Medulla oblongata (tissue), 1 donor: Measurements from ENCODE around the gene P2RY11.
A peak's percentile ranks its signal among the peaks of the same experiment; 100 is the strongest.

Source experiments
- DNase-seq: peaks from one replicate; pipeline ENCODE4 v3.0.0-alpha.2; 2015; ENCODE audit errors: extremely low spot score

Gene P2RY11

DNA sequence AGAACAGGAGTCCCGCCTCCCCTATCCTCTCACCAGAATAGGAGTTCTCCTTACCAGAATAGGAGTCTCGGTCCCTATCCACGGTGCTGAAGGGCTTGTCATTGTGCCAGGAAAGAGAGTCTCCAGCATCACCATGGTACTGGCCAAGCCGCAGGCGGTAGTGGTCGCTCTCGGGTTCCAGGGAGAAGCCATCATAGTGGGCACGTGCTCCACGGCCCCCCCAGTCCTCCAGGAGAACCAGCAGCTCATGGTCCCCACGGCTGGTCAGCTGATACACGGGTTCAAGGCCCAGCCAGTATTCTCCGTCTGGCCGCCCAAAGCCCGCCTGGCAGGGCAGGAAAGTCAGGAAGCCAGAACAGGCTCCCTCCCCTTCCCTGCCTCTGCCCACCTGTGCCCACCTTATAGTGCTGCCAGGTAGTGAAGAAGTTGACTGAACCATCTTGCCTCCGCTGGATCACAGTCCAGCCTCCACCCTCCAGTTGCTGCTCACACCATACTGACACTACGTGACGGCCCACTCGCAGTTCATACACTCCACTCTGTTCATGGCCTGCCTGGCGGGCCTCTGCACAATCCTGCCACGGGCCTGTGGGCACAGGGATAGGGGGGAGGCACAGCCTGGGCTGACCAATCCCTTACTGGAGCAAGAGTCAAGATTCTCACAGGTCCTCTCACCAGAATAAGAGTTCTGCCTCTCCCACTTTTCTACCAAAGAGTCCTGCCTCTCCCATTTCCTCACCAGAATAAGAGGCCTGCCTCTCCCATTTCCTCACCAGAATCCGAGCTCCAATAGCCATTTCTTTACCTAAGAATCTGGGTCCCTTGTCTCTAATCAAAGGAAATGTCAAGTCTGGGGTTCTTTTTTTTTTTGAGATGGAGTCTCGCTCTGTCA, 18.0 kb upstream of the P2RY11 start:
- DNase-seq: no peak

DNA sequence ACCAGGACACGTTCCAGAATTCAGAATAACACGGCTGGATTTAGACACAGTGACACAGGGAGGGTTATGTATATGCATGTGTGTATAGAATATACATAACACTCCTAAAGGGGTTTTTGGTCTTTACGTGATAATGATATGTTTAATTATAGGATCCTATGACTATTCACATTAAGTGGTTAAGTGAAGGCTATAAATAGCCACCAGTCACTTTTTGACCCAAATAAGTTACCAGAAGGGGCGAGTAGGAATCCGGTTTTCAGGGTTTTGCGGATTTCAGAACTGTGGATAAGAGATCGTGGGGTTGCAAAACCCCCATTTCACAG, 15.9 kb upstream of the P2RY11 start:
- DNase-seq: no peak

DNA sequence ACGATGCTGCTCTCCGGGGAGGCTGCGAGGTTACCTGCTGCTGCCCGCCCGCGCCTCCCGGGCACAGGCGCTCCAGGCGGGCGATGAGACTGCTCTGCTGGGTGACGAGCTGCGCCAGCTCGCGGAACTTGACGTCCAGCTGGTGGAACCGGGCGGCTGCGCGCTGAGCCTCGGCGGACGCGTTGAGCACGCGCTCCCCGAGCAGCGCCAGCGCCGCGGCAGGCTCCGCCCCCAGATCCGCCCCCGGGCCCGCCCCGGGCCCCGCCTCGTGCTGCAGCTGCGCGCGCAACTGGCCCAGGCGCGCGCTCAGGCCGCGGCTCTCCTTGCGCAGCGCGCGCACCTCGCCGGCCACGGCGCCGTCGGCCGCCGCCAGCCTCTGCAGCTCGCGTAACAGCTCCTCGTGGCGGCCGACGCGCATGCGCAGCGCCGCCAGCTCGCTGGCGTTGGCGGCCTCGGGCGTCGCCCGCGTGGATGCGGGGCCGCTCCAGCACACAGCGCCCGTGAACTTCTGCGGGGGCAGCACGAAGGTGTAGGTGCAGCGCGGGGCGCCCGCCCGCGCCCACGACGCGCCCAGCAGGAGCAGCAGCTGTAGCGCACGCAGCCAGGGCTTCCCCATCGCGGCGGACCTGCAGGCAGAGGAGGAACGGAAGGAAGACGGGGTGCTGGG, 15.4 kb upstream of the P2RY11 start:
- DNase-seq: peak; percentile 91

GRCh38 chr19:10096615-10096963, 14.9 kb upstream of the P2RY11 start:
- DNase-seq: no peak

- no peak for DNase-seq
Measured at GRCh38 chr19:10100163-10100785, 11.2 kb upstream of the P2RY11 start.

DNA sequence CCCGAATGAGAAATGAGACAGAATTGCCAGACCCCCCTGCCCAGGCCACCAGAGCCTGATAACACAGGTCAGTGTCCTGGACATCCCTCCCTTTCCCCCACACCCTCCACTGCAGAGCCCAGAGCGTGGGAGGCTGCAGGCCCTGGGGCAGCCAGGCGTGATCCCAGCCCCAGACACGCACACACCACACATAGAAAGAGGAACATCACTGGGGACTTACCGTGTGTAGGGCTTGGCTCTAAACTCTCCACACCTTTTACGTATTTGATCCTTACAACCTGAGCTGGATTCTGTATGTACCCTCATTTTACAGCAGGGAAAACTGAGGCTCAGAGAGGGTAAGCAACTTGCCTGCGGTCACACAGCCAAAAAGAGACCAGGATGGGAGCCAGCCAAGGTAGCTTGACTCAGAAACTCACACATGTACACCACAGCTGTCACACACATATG, 8.7 kb upstream of the P2RY11 start:
- no peak for DNase-seq

DNA sequence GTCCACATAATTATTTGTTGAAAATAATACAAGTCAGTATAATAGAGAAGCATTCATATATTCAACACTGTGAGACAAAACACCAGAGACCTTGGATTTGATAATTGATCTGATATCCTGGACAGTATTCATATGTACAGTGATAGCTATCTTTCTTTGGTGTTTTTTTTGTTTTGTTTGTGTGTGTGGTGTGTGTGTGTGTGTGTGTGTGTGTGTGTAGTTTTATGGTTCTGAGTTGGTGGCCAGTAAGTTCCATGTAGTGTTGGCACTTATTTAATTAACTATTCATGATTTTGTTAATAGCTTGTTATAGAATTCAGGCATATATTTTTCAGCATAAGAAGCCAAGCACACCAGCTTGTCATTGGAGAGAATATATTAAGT, 7.4 kb upstream of the P2RY11 start:
- DNase-seq: no peak

DNA sequence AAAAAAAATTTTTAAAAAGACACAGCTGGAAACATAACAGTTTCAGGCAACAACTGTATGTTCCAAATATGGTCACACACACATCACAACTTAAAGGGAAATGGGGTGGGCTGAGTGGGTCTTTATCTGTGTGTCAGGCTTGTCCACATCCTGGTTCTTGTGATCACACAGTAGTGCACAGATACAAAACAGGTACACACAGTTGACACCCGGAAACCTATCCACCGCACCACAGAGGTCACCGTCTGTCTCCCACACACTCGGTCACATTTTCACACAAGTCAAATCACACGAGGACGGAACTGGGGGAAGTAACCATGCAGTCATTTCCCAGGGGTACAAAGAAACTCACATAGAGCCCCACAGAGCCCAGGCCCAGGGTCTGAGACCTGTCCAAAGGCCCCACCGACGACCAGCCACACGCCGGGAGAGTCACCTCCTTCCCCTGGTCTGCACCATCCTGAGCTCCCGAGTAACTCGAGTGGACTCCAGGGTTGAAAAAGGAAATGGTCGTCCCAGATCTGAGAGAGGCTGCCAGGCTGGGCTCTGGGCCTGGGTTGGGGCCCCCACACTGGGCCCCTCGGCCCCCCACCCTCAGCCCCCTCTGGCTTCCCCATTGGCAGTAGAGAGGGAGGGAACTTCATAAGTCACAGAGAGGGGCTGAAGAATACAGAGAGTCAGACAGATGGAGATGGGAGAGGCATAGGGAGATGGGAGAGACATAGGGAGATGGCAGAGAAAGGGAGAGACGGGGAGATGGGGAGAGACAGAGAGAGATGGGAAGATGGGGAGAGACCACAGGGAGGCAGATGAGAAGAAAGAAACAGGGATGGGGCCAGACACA, 6.6 kb upstream of the P2RY11 start:
- DNase-seq: no peak

- DNase-seq: no peak
Measured at GRCh38 chr19:10105509-10106099, 5.9 kb upstream of the P2RY11 start.

- DNase-seq: peak; percentile 98
Measured at GRCh38 chr19:10106100-10106936, 5.2 kb upstream of the P2RY11 start, which contains the start of gene PPAN. Gene PPAN, plus strand, starts transcription at chr19:10106362. Its CDS starts 33 bp downstream, at chr19:10106395.

- no peak for DNase-seq
Measured at GRCh38 chr19:10107254-10107653, 4.2 kb upstream of the P2RY11 start.

DNA sequence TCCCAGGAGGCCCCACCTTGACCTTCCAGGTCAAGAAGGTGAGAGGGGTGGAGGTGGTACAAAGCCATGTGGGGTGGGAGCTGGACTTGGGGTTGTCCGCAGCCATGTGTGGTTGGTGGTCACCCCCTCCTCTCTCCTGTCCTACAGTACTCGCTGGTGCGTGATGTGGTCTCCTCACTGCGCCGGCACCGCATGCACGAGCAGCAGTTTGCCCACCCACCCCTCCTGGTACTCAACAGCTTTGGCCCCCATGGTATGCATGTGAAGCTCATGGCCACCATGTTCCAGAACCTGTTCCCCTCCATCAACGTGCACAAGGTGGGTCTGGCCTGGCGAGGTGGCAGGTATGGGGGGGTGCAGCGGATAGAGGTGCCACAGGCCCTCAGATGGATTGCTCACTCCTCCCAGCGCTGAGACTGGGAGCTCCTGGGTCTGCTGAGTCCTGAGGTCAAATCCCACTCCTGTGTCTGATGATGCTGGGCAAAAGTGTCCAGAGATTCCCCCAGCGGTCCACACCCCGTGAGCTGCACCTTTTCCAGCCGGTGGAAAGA, 3.6 kb upstream of the P2RY11 start:
- no peak for DNase-seq

GRCh38 chr19:10109528-10109927, 2.0 kb upstream of the P2RY11 start:
- DNase-seq: no peak

- DNase-seq: no peak
Measured at GRCh38 chr19:10110076-10110971, 1.2 kb upstream of the P2RY11 start.

- DNase-seq: no peak
Measured at GRCh38 chr19:10110972-10111317, 548 bp upstream of the P2RY11 start.

DNA sequence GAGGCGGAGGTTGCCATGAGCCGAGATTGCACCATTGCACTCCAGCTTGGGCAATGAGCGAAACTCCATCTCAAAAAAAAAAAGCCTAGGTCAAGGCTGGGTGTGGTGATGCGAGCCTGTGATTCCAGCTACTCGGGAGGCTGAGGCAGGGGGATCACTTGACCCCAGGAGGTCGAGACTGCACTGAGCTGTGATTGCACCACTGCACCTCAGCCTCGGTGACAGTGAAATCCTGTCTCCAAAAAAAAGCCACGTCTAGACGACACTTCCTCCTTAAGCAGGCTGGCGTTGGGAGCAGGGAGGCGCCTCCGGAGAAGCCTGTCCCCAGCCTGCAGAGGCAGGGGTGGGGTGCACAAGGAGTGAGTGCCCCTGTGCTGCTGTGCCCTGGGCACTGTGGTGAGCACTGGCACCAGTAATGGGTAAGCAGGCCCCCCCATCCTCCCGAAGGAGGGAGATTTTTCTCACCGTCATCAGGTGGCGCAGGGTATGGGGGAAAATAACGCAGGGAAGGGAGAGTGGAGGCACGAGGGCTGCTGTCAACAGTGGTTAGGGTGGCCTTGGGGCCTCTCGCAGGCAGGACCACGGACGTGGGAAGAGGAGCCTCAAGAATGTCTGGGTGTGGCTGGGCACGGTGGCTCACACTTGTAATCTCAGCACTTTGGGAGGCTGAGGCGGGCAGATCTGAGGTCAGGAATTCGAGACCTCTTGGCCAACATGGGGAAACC, 706 bp downstream of the P2RY11 start:
- peak; percentile 57 for DNase-seq

- no peak for DNase-seq
Measured at GRCh38 chr19:10112895-10113591, 1.6 kb downstream of the P2RY11 start.

GRCh38 chr19:10113592-10113963, 2.1 kb downstream of the P2RY11 start:
- no peak for DNase-seq
